T-helper 1 cell treated with Interleukin-12 subunit alpha and Interleukin-12 subunit beta and Interleukin-4 antibody, amounts not matched to agents 30 μg/mL and 1 μg/mL, for 36 hours (primary cell): ENCODE data around the gene DCTD.

Experiments used
- H3K27ac Mint-ChIP-seq: one replicate; pipeline ENCODE4 v1.8.0; 2021; ENCODE audit warnings: mild to moderate bottlenecking, mixed read lengths
- H3K27me3 Mint-ChIP-seq: one replicate; pipeline ENCODE4 v1.8.0; 2021; ENCODE audit warnings: low read depth, mixed read lengths
- H3K36me3 Mint-ChIP-seq: one replicate; pipeline ENCODE4 v1.8.0; 2021; ENCODE audit warnings: low read depth, mixed read lengths
- H3K4me1 Mint-ChIP-seq: one replicate; pipeline ENCODE4 v1.8.0; 2021; ENCODE audit warnings: low read depth, mixed read lengths
- H3K4me3 Mint-ChIP-seq: one replicate; pipeline ENCODE4 v1.8.0; 2021; ENCODE audit warnings: mild to moderate bottlenecking, moderate library complexity, mixed read lengths
- H3K9me3 Mint-ChIP-seq: one replicate; pipeline ENCODE4 v1.8.0; 2021; ENCODE audit warnings: mixed read lengths

DCTD gene

GRCh38 chr4:182876427-182876826 is 40.8 kb downstream of the DCTD start:
- no peak overlapping the region for H3K4me3 Mint-ChIP-seq
- H3K27me3 Mint-ChIP-seq: no peaks in the 10 kb centered on the region
- no peaks in the 10 kb centered on the region for H3K9me3 Mint-ChIP-seq
- H3K27ac Mint-ChIP-seq: no peak overlapping the region
- H3K36me3 Mint-ChIP-seq: no peaks in the 10 kb centered on the region
- H3K4me1 Mint-ChIP-seq: no peaks in the 10 kb centered on the region

GRCh38 chr4:182875453-182876405 is 41.5 kb downstream of the DCTD start:
- H3K4me3 Mint-ChIP-seq: no peak overlapping the region
- no peaks in the 10 kb centered on the region for H3K9me3 Mint-ChIP-seq
- H3K27ac Mint-ChIP-seq: no peak overlapping the region
- no peaks in the 10 kb centered on the region for H3K27me3 Mint-ChIP-seq
- H3K36me3 Mint-ChIP-seq: no peaks in the 10 kb centered on the region
- H3K4me1 Mint-ChIP-seq: no peaks in the 10 kb centered on the region

GRCh38 chr4:182874797-182875345 is 42.3 kb downstream of the DCTD start:
- Mint-ChIP-seq H3K9me3 (no peaks in the 10 kb centered on the region), H3K4me1 (no peaks in the 10 kb centered on the region), H3K27ac (no peak overlapping the region), H3K27me3 (no peaks in the 10 kb centered on the region), H3K4me3 (no peak overlapping the region), H3K36me3 (no peaks in the 10 kb centered on the region)

- H3K36me3 Mint-ChIP-seq: no peaks in the 10 kb centered on the region
- no peaks in the 10 kb centered on the region for H3K4me1 Mint-ChIP-seq
- H3K27me3 Mint-ChIP-seq: no peaks in the 10 kb centered on the region
- H3K4me3 Mint-ChIP-seq: no peak overlapping the region
- H3K9me3 Mint-ChIP-seq: no peaks in the 10 kb centered on the region
- no peak overlapping the region for H3K27ac Mint-ChIP-seq
Measured at GRCh38 chr4:182874304-182874751, 42.9 kb downstream of the DCTD start.

GRCh38 chr4:182873726-182874125 is 43.5 kb downstream of the DCTD start:
- Mint-ChIP-seq H3K9me3 (no peaks in the 10 kb centered on the region), H3K27ac (peak overlapping the region; percentile 39)

GRCh38 chr4:182873289-182873688 is 43.9 kb downstream of the DCTD start:
- Mint-ChIP-seq H3K36me3 (no peaks in the 10 kb centered on the region), H3K4me1 (no peaks in the 10 kb centered on the region), H3K27me3 (no peaks in the 10 kb centered on the region), H3K9me3 (no peaks in the 10 kb centered on the region), H3K4me3 (no peak overlapping the region), H3K27ac (no peak overlapping the region)

More at GRCh38 chr4:182873726-182874125, 43.5 kb downstream of the DCTD start:
- Mint-ChIP-seq H3K27me3 (no peaks in the 10 kb centered on the region), H3K4me3 (no peak overlapping the region), H3K36me3 (no peaks in the 10 kb centered on the region), H3K4me1 (no peaks in the 10 kb centered on the region)

GRCh38 chr4:182872886-182873285 is 44.3 kb downstream of the DCTD start:
- H3K27me3 Mint-ChIP-seq: no peaks in the 10 kb centered on the region
- no peak overlapping the region for H3K4me3 Mint-ChIP-seq
- H3K36me3 Mint-ChIP-seq: no peaks in the 10 kb centered on the region
- no peaks in the 10 kb centered on the region for H3K4me1 Mint-ChIP-seq
- no peak overlapping the region for H3K27ac Mint-ChIP-seq
- H3K9me3 Mint-ChIP-seq: no peaks in the 10 kb centered on the region

- no peaks in the 10 kb centered on the region for H3K4me1 Mint-ChIP-seq
- H3K9me3 Mint-ChIP-seq: no peaks in the 10 kb centered on the region
- no peak overlapping the region for H3K4me3 Mint-ChIP-seq
Measured at GRCh38 chr4:182871616-182872015, 45.6 kb downstream of the DCTD start.

GRCh38 chr4:182869697-182870096 is 47.5 kb downstream of the DCTD start:
- Mint-ChIP-seq H3K36me3 (no peaks in the 10 kb centered on the region), H3K27me3 (no peaks in the 10 kb centered on the region), H3K4me1 (peaks cover 2% of the 10 kb centered on the region), H3K4me3 (no peak overlapping the region), H3K9me3 (no peaks in the 10 kb centered on the region), H3K27ac (no peak overlapping the region)

More at GRCh38 chr4:182871616-182872015, 45.6 kb downstream of the DCTD start:
- H3K36me3 Mint-ChIP-seq: no peaks in the 10 kb centered on the region
- H3K27ac Mint-ChIP-seq: no peak overlapping the region
- no peaks in the 10 kb centered on the region for H3K27me3 Mint-ChIP-seq

GRCh38 chr4:182866746-182867145 is 50.4 kb downstream of the DCTD start:
- Mint-ChIP-seq H3K27ac (no peak overlapping the region), H3K36me3 (no peaks in the 10 kb centered on the region), H3K4me1 (peaks cover 2% of the 10 kb centered on the region), H3K27me3 (no peaks in the 10 kb centered on the region), H3K4me3 (no peak overlapping the region), H3K9me3 (no peaks in the 10 kb centered on the region)

GRCh38 chr4:182863501-182863900 is 53.7 kb downstream of the DCTD start:
- no peaks in the 10 kb centered on the region for H3K27me3 Mint-ChIP-seq
- no peak overlapping the region for H3K27ac Mint-ChIP-seq
- no peak overlapping the region for H3K4me3 Mint-ChIP-seq
- H3K4me1 Mint-ChIP-seq: peaks cover 2% of the 10 kb centered on the region
- H3K9me3 Mint-ChIP-seq: no peaks in the 10 kb centered on the region
- no peaks in the 10 kb centered on the region for H3K36me3 Mint-ChIP-seq

GRCh38 chr4:182862921-182863320 is 54.3 kb downstream of the DCTD start:
- H3K9me3 Mint-ChIP-seq: no peaks in the 10 kb centered on the region
- H3K27me3 Mint-ChIP-seq: no peaks in the 10 kb centered on the region
- H3K36me3 Mint-ChIP-seq: no peaks in the 10 kb centered on the region
- no peak overlapping the region for H3K4me3 Mint-ChIP-seq
- H3K27ac Mint-ChIP-seq: no peak overlapping the region
- peaks cover 2% of the 10 kb centered on the region for H3K4me1 Mint-ChIP-seq

- Mint-ChIP-seq H3K9me3 (no peaks in the 10 kb centered on the region), H3K27me3 (no peaks in the 10 kb centered on the region), H3K4me1 (peaks cover 2% of the 10 kb centered on the region), H3K27ac (no peak overlapping the region), H3K36me3 (no peaks in the 10 kb centered on the region), H3K4me3 (no peak overlapping the region)
Measured at GRCh38 chr4:182862141-182862875, 54.9 kb downstream of the DCTD start.

GRCh38 chr4:182861346-182861745 is 55.8 kb downstream of the DCTD start:
- Mint-ChIP-seq H3K4me3 (no peak overlapping the region), H3K4me1 (peaks cover 2% of the 10 kb centered on the region), H3K9me3 (no peaks in the 10 kb centered on the region), H3K27me3 (no peaks in the 10 kb centered on the region), H3K36me3 (no peaks in the 10 kb centered on the region), H3K27ac (no peak overlapping the region)
